Activated CD4-positive, alpha-beta memory T cell treated with anti-CD3 and anti-CD28 coated beads for 36 hours (primary cell): ENCODE data around the gene TRAFD1. TPM values are rescaled to one million over a fixed set of nuclear protein-coding genes. Genes with fewer than 3 reads are reported as not detected.

ENCODE experiments used
- CTCF ChIA-PET: fragments of 350-600 bp; sonication (Branson Sonifier 250); formaldehyde crosslinking; loops from one replicate; lab custom pipeline; 2021; ENCODE audit warnings: antibody characterized with exemption, inconsistent platforms; lab: Charles Lee
- POLR2A ChIA-PET: fragments of 350-600 bp; sonication (Branson Sonifier 250); formaldehyde crosslinking; loops from one replicate; lab custom pipeline; 2021; ENCODE audit warnings: antibody characterized with exemption; lab: Charles Lee
- DNase-seq: peaks from one replicate; pipeline ENCODE4 v3.0.0-alpha.2; 2020
- H3K27ac Mint-ChIP-seq: one replicate; pipeline ENCODE4 v1.8.0; 2021; ENCODE audit warnings: mixed read lengths
- H3K27me3 Mint-ChIP-seq: one replicate; pipeline ENCODE4 v1.8.0; 2021; ENCODE audit warnings: mixed read lengths
- H3K36me3 Mint-ChIP-seq: one replicate; pipeline ENCODE4 v1.8.0; 2021; ENCODE audit warnings: mixed read lengths
- H3K4me1 Mint-ChIP-seq: one replicate; pipeline ENCODE4 v1.8.0; 2021; ENCODE audit warnings: low read depth, mixed read lengths
- H3K4me3 Mint-ChIP-seq: one replicate; pipeline ENCODE4 v1.8.0; 2021; ENCODE audit warnings: mild to moderate bottlenecking, mixed read lengths
- H3K9me3 Mint-ChIP-seq: one replicate; pipeline ENCODE4 v1.8.0; 2021; ENCODE audit warnings: mixed read lengths
- intact Hi-C: fragments of 100-400 bp; cut with micrococcal nuclease; formaldehyde crosslinking; loops from one replicate; pipeline ENCODE4 v1.15.1; 2023
- total RNA-seq, 2 experiments: library from RNA; stranded (reverse); gene quantifications; one replicate each; pipeline ENCODE4 v1.2.3, GENCODE V29; 2021

TRAFD1 gene
- total RNA-seq, 2 experiments from 2014 or later, result 56.4 to 61.8 TPM

DNA sequence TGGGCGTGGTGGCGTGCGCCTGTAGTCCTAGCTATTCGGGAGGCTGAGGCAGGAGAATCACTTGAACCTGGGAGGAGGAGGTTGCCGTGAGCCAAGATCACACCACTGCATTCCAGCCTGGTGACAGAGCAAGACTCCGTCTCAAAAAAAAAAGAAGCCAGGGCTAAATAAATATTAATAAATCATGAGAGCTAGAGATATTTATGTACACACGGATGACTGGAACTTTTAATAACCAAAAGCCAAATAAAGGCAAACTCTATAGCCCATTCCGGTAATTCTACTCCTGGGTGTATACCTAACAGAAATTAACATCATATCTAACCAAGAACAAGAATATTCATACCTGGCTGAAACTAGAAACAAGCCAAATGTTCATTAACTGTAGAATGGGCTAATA lies 7.7 kb upstream of the TRAFD1 start:
- Mint-ChIP-seq H3K4me1 (peaks cover 11% of the 10 kb centered on the region), H3K4me3 (no peak overlapping the region), H3K27me3 (peaks cover 1% of the 10 kb centered on the region), H3K36me3 (no peaks in the 10 kb centered on the region), H3K9me3 (no peaks in the 10 kb centered on the region), H3K27ac (no peak overlapping the region)
- no peak for DNase-seq
- CTCF ChIA-PET, result no interaction called here
- POLR2A ChIA-PET, result no interaction called here
- intact Hi-C loops, result no loop called here

- Mint-ChIP-seq H3K36me3 (peaks cover 3% of the 10 kb centered on the region), H3K4me1 (peaks cover 13% of the 10 kb centered on the region), H3K27me3 (peaks cover 1% of the 10 kb centered on the region), H3K9me3 (no peaks in the 10 kb centered on the region), H3K27ac (no peak overlapping the region), H3K4me3 (no peak overlapping the region)
- POLR2A ChIA-PET, result no interaction called here
- intact Hi-C loops, result no loop called here
- CTCF ChIA-PET, result interaction anchor here (0.7 kb wide), 1 partner anchor 303 kb away, joined by 4 read pairs; no protein-coding TSS in a partner anchor
- no peak for DNase-seq
These were observed 3.4 kb upstream of the TRAFD1 start for GRCh38 chr12:112121780-112122565.

DNA sequence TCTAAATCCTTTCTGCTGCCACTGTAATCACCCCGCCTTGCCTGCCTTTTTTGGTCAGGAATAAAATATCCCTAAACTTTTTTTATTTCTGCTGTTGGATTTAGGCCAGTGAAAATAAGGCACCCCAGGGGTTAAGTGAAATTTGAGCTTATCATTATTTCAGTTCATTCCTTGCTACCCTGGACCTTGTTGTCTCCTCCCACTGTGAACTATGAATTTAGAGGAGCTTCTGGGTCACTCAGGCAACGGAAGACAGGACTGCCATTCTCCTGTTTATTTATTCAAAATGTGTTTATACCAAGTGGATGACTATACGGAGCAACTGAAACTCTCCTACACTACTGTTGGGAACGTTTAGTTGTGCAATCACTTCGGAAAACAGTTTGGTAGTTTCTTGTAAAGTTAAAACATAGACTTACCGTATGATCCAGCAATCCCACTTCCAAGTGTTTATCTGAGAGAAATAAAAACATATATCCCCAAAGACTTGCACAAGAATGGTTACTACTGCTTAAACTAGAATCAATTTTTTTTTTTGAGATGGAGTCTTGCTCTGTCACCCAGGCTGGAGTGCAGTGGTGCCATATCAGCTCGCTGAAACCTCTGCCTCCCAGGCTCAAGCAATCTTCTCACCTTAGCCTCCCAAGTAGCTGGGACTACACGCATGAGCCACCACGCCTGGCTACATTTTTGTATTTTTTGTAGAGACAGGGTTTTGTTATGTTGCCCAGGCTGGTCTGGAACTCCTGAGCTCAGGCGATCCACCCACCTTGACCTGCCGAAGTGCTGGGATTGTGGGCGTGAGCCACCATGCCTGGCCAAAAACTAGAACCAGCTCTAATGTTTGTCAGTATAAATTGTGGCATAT lies 2.3 kb upstream of the TRAFD1 start:
- DNase-seq, result no peak

GRCh38 chr12:112124918-112125249 lies 476 bp upstream of the TRAFD1 start:
- Mint-ChIP-seq H3K27ac (peak overlapping the region; percentile 87), H3K4me1 (peaks cover 36% of the 10 kb centered on the region), H3K4me3 (peak overlapping the region; percentile 87), H3K9me3 (no peaks in the 10 kb centered on the region), H3K36me3 (peaks cover 3% of the 10 kb centered on the region), H3K27me3 (peaks cover 1% of the 10 kb centered on the region)
- POLR2A ChIA-PET, result interaction anchor here (0.7 to 3.2 kb wide), 10 partner anchors 8 to 111 kb away, joined by 3 to 60 read pairs (median 7); partner anchors contain the start of genes ERP29, NAA25 and TMEM116
- DNase-seq, result no peak
- CTCF ChIA-PET, result interaction anchor here (0.8 to 2.8 kb wide), 3 partner anchors 16 to 112 kb away, joined by 3 to 12 read pairs (median 3); partner anchors contain the start of genes ERP29, NAA25 and TMEM116
- intact Hi-C loops, result loop anchor here (1.0 to 5.0 kb wide), 3 partner anchors 16 to 282 kb away; partner anchors contain the start of gene RPL6

More for the DNA sequence above, 2.3 kb upstream of the TRAFD1 start:
- intact Hi-C loops, result no loop called here
- Mint-ChIP-seq H3K4me1 (peaks cover 20% of the 10 kb centered on the region), H3K27me3 (peaks cover 1% of the 10 kb centered on the region), H3K4me3 (no peak overlapping the region), H3K9me3 (no peaks in the 10 kb centered on the region), H3K27ac (no peak overlapping the region), H3K36me3 (peaks cover 3% of the 10 kb centered on the region)
- ChIA-PET POLR2A (interaction anchor here (0.6 kb wide), 1 partner anchor 247 kb away, joined by 3 read pairs; no protein-coding TSS in a partner anchor), CTCF (interaction anchor here (0.7 kb wide), 1 partner anchor 302 kb away, joined by 4 read pairs; no protein-coding TSS in a partner anchor)

DNA sequence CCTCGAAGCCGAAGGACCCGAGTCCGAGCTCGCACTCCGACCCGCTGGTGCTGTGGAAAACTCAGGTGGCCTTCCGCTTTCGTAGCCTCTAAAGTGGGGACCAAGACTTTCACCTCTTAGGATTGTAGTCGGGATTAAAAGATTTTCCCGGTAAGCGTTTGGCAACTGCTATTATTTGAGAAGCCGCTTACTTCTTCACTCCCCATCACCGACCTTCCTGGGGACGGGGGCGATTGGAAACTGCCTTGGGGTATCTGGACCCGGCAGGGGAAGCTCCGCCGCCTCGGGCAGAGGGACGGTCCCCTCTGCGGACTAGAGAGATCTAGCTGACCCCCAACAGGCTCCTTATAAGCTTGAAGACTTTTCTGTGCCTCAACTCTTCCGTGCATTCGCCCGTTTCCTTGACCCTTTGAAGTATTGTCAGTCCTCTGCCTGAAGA lies 659 bp downstream of the TRAFD1 start:
- Mint-ChIP-seq H3K27me3 (peaks cover 1% of the 10 kb centered on the region), H3K4me3 (peak overlapping the region; percentile 87), H3K4me1 (peaks cover 40% of the 10 kb centered on the region), H3K36me3 (peaks cover 3% of the 10 kb centered on the region), H3K9me3 (no peaks in the 10 kb centered on the region), H3K27ac (peak overlapping the region; percentile 76)
- CTCF ChIA-PET, result interaction anchor here (1.0 to 2.8 kb wide), 4 partner anchors 14 to 39 kb away, joined by 3 to 12 read pairs (median 3); partner anchors contain the start of gene NAA25
- intact Hi-C loops, result loop anchor here (1.0 to 5.0 kb wide), 3 partner anchors 17 to 281 kb away; partner anchors contain the start of gene RPL6
- no peak for DNase-seq
- POLR2A ChIA-PET, result interaction anchor here (1.0 to 3.2 kb wide), 7 partner anchors 9 to 112 kb away, joined by 3 to 60 read pairs (median 7); partner anchors contain the start of genes ERP29, NAA25 and TMEM116

DNA sequence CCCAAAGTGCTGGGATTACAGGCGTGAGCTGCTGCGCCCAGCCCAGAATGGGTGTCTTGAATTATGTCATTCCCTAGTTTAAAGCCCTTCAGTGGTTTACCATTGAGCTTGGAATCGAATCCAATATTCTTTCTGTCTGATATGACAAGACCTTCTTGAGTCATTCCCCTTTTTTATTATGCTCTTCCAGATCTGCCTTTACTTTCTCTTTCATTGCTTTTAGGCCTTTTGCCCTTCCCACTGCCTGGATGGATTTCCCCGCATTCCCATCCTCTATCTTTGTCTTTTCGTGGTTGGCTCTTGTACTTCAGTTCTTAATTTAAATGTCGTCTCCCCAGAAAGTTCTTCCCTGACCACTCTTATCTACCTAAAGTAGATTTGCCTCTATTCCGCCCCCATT lies 1.6 kb downstream of the TRAFD1 start:
- peak overlapping the region; percentile 87 for H3K4me3 Mint-ChIP-seq
- intact Hi-C loops, result loop anchor here (5.0 kb wide), 1 partner anchor 280 kb away; the partner anchor contains the start of gene RPL6
- no peaks in the 10 kb centered on the region for H3K27me3 Mint-ChIP-seq
- no peaks in the 10 kb centered on the region for H3K9me3 Mint-ChIP-seq
- CTCF ChIA-PET, result interaction anchor here (1.1 to 2.8 kb wide), 2 partner anchors 15 to 18 kb away, joined by 3 to 12 read pairs; partner anchors contain the start of gene NAA25
- no peak for DNase-seq
- peaks cover 6% of the 10 kb centered on the region for H3K36me3 Mint-ChIP-seq
- peak overlapping the region; percentile 76 for H3K27ac Mint-ChIP-seq
- POLR2A ChIA-PET, result interaction anchor here (0.9 to 3.2 kb wide), 5 partner anchors 12 to 113 kb away, joined by 3 to 60 read pairs (median 6); partner anchors contain the start of genes ERP29, NAA25 and TMEM116
- H3K4me1 Mint-ChIP-seq, result peaks cover 49% of the 10 kb centered on the region

GRCh38 chr12:112130441-112130998 lies 5.2 kb downstream of the TRAFD1 start:
- ChIA-PET POLR2A (interaction anchor here (0.6 to 2.3 kb wide), 11 partner anchors 15 to 289 kb away, joined by 3 to 24 read pairs (median 7); partner anchors contain the start of gene NAA25), CTCF (interaction anchor here (0.6 to 2.1 kb wide), 6 partner anchors 18 to 377 kb away, joined by 3 to 5 read pairs (median 4); no protein-coding TSS in a partner anchor)
- intact Hi-C loops, result loop anchor here (1.0 to 5.0 kb wide), 7 partner anchors 22 to 257 kb away; partner anchors contain the start of genes ERP29, NAA25 and TMEM116
- peak overlapping the region; percentile 55 for H3K4me3 Mint-ChIP-seq
- H3K36me3 Mint-ChIP-seq, result peaks cover 13% of the 10 kb centered on the region
- H3K27ac Mint-ChIP-seq, result peak overlapping the region; percentile 76
- no peaks in the 10 kb centered on the region for H3K27me3 Mint-ChIP-seq
- no peak for DNase-seq
- peaks cover 56% of the 10 kb centered on the region for H3K4me1 Mint-ChIP-seq
- H3K9me3 Mint-ChIP-seq, result no peaks in the 10 kb centered on the region

- Mint-ChIP-seq H3K9me3 (no peaks in the 10 kb centered on the region), H3K4me1 (peaks cover 52% of the 10 kb centered on the region), H3K36me3 (peaks cover 12% of the 10 kb centered on the region), H3K4me3 (peak overlapping the region; percentile 26), H3K27me3 (no peaks in the 10 kb centered on the region), H3K27ac (peak overlapping the region; percentile 76)
- no peak for DNase-seq
- POLR2A ChIA-PET, result interaction anchor here (2.0 to 2.3 kb wide), 2 partner anchors 24 to 56 kb away, joined by 16 to 24 read pairs; partner anchors contain the start of gene NAA25
- intact Hi-C loops, result loop anchor here (5.0 kb wide), 1 partner anchor 256 kb away; no protein-coding TSS in a partner anchor
- CTCF ChIA-PET, result interaction anchor here (1.3 to 1.5 kb wide), 2 partner anchors 25 to 117 kb away, joined by 4 to 5 read pairs; no protein-coding TSS in a partner anchor
These were observed 6.3 kb downstream of the TRAFD1 start for GRCh38 chr12:112131686-112132085.

DNA sequence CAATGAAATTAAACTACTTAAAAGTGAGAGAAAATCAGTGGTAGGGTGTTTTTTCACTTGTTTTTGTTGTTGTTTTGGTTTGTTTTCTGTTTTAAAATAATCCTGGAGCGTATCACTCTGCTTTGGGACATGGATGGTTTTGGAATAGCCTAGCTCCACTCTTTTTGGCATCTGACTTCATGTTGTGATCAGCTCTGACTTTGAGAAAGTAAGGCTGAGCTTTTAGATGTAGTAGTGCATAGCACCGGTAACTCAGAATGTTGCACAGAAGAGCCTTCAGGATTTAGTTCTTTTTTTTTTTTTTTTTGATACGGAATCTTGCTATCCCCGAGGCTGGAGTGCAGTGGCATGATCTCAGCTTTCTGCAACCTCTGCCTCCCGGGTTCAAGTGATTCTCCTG lies 8.1 kb downstream of the TRAFD1 start:
- peaks cover 16% of the 10 kb centered on the region for H3K36me3 Mint-ChIP-seq
- no peak for DNase-seq
- intact Hi-C loops, result loop anchor here (5.0 kb wide), 1 partner anchor 254 kb away; no protein-coding TSS in a partner anchor
- no peaks in the 10 kb centered on the region for H3K9me3 Mint-ChIP-seq
- H3K27ac Mint-ChIP-seq, result no peak overlapping the region
- peaks cover 36% of the 10 kb centered on the region for H3K4me1 Mint-ChIP-seq
- CTCF ChIA-PET, result interaction anchor here (0.8 kb wide), 1 partner anchor 189 kb away, joined by 4 read pairs; no protein-coding TSS in a partner anchor
- no peaks in the 10 kb centered on the region for H3K27me3 Mint-ChIP-seq
- no peak overlapping the region for H3K4me3 Mint-ChIP-seq
- POLR2A ChIA-PET, result interaction anchor here (0.6 to 1.5 kb wide), 2 partner anchors 24 to 47 kb away, joined by 3 to 7 read pairs; partner anchors contain the start of gene NAA25

GRCh38 chr12:112134731-112135130 lies 9.4 kb downstream of the TRAFD1 start:
- ChIA-PET CTCF (no interaction called here), POLR2A (no interaction called here)
- H3K9me3 Mint-ChIP-seq, result no peaks in the 10 kb centered on the region
- intact Hi-C loops, result loop anchor here (5.0 kb wide), 1 partner anchor 253 kb away; no protein-coding TSS in a partner anchor
- H3K4me1 Mint-ChIP-seq, result peaks cover 24% of the 10 kb centered on the region
- H3K36me3 Mint-ChIP-seq, result peaks cover 16% of the 10 kb centered on the region
- no peak for DNase-seq
- no peak overlapping the region for H3K4me3 Mint-ChIP-seq
- no peaks in the 10 kb centered on the region for H3K27me3 Mint-ChIP-seq
- no peak overlapping the region for H3K27ac Mint-ChIP-seq
